ENCODE data around the gene GIMD1.

GIMD1 gene

DNA sequence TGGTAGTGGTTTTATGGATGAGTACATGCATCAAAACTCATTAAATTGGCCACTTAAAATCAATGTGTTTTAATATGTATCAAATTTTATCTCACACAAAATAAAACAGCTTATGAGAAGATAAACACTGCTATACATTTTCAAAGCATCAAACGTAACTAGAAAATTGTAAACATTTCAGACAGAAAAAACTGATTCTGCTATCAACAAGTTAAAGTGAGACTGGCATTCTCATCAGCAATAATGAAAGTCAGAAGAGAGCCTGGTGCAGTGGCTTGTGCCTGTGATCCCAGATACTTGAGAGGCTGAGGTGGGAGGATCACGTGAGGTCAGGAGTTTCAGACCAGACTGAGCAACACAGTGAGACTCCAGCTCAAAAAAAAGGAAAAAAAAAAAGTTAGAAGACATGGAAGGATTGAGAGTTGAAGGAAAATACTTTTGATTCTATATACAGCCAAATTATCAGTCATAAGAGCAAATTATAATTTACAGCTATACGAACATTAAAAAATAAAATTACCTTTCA is 55.5 kb downstream of the GIMD1 start:
- no peak for DNase-seq

DNA sequence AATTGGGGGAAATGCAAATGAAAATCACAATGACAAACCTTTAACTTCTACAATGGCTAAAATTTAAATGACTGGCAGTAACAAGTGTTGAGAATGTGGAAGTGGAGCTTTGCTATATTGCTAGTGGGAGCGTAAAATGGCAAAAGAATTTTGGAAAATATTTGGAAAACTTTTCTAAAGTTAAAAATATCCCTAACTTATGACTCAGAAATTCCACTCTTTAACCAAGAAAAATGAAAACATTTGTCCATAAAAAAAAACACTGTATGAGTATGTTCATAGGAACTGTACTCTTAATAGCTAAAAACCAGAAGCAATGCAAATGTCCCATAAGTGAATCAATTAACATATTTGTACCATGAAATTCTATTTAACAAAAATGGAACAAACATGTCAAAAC is 56.2 kb downstream of the GIMD1 start:
- DNase-seq, result no peak
